BLaER1 (cell line): ENCODE measurements around the gene PROC.
"Not testable (repeated sequence)": the region's sequence is repeated elsewhere in the genome, so short reads cannot be mapped to it uniquely, and the experiment has no call there.

ENCODE experiments used
- H3K27ac ChIP-seq: shearing (Covaris generic); formaldehyde crosslinking; 2 replicates; pipeline ENCODE4 v1.8.1; 2022
- H3K27me3 ChIP-seq: shearing (Covaris generic); formaldehyde crosslinking; 2 replicates; pipeline ENCODE4 v1.8.1; 2022
- H3K36me3 ChIP-seq: shearing (Covaris generic); formaldehyde crosslinking; 2 replicates; pipeline ENCODE4 v1.8.1; 2022
- H3K4me1 ChIP-seq: shearing (Covaris generic); formaldehyde crosslinking; 2 replicates; pipeline ENCODE4 v1.8.1; 2022
- H3K4me2 ChIP-seq: shearing (Covaris generic); formaldehyde crosslinking; 2 replicates; pipeline ENCODE4 v1.8.1; 2022
- H3K4me3 ChIP-seq: shearing (Covaris generic); formaldehyde crosslinking; 2 replicates; pipeline ENCODE4 v1.8.1; 2022
- H3K9ac ChIP-seq: shearing (Covaris generic); formaldehyde crosslinking; 2 replicates; pipeline ENCODE4 v1.8.1; 2022
- H3K9me3 ChIP-seq: shearing (Covaris generic); formaldehyde crosslinking; 2 replicates; pipeline ENCODE4 v1.8.1; 2022
- H4K20me1 ChIP-seq: shearing (Covaris generic); formaldehyde crosslinking; 2 replicates; pipeline ENCODE4 v1.8.1; 2022
- Cebpa-rat ChIP-seq: shearing (Covaris generic); IDR thresholded peaks from 2 replicates; pipeline ENCODE4 v1.8.1; 2022

The PROC gene

GRCh38 chr2:127437781-127438726 is 19.8 kb downstream of the PROC start:
- no peaks in the 10 kb centered on the region for H3K4me1 ChIP-seq
- no peak overlapping the region for H3K4me2 ChIP-seq
- no peaks in the 10 kb centered on the region for H3K36me3 ChIP-seq
- H3K27me3 ChIP-seq: no peaks in the 10 kb centered on the region
- no peak overlapping the region for H3K4me3 ChIP-seq
- no peak overlapping the region for H3K27ac ChIP-seq
- H3K9me3 ChIP-seq: peaks cover 12% of the 10 kb centered on the region
- TF ChIP-seq Cebpa-rat: no peak
- H3K9ac ChIP-seq: no peak overlapping the region
- H4K20me1 ChIP-seq: no peaks in the 10 kb centered on the region

- H3K27me3 ChIP-seq: no peaks in the 10 kb centered on the region
- no peak overlapping the region for H3K4me2 ChIP-seq
- H3K9me3 ChIP-seq: peaks cover 13% of the 10 kb centered on the region
- no peak overlapping the region for H3K27ac ChIP-seq
- H4K20me1 ChIP-seq: no peaks in the 10 kb centered on the region
- no peaks in the 10 kb centered on the region for H3K4me1 ChIP-seq
- no peak overlapping the region for H3K9ac ChIP-seq
- no peak for TF ChIP-seq Cebpa-rat
- H3K36me3 ChIP-seq: no peaks in the 10 kb centered on the region
- no peak overlapping the region for H3K4me3 ChIP-seq
Measured at GRCh38 chr2:127439343-127439742, 21.1 kb downstream of the PROC start.

- no peaks in the 10 kb centered on the region; the same call in 1 of the 2 replicates for H3K36me3 ChIP-seq
- H4K20me1 ChIP-seq: no peaks in the 10 kb centered on the region
- H3K27me3 ChIP-seq: no peaks in the 10 kb centered on the region
- H3K4me1 ChIP-seq: no peaks in the 10 kb centered on the region
- peaks cover 13% of the 10 kb centered on the region; the same call in 1 of the 2 replicates for H3K9me3 ChIP-seq
- no peak overlapping the region for H3K9ac ChIP-seq
- H3K4me3 ChIP-seq: no peak overlapping the region
- no peak overlapping the region for H3K27ac ChIP-seq
- no peak for TF ChIP-seq Cebpa-rat
- no peak overlapping the region for H3K4me2 ChIP-seq
Measured at GRCh38 chr2:127448526-127448925, 30.3 kb downstream of the PROC start.

GRCh38 chr2:127449414-127449813 is 31.2 kb downstream of the PROC start:
- Histone ChIP-seq H4K20me1 (no peaks in the 10 kb centered on the region), H3K4me3 (no peak overlapping the region), H3K27me3 (no peaks in the 10 kb centered on the region), H3K9ac (no peak overlapping the region), H3K27ac (no peak overlapping the region), H3K36me3 (no peaks in the 10 kb centered on the region; the same call in 1 of the 2 replicates), H3K4me1 (no peaks in the 10 kb centered on the region), H3K9me3 (peaks cover 11% of the 10 kb centered on the region; the same call in 1 of the 2 replicates), H3K4me2 (no peak overlapping the region)
- no peak for TF ChIP-seq Cebpa-rat

DNA sequence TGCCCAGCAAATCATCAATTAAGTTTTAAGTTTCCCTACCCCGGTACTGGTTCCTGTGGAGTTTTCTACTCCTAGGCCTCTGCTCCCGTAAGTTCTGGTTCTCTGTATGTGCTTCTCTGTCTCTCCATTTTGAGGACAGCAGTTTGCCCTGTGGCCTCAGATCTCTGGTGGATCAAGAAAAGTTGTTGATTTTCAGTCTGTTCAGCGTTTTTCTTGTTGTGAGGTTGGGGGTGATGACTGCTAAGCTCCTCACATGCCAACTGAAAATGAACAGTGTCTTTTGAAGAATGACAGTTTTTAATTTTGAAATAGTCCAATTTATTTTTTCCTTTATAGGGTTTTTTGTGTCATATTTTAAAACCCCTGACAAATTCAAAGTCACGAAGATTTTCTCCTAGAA is 31.7 kb downstream of the PROC start:
- Histone ChIP-seq H4K20me1 (no peaks in the 10 kb centered on the region), H3K4me1 (no peaks in the 10 kb centered on the region), H3K9ac (no peak overlapping the region), H3K4me3 (no peak overlapping the region), H3K27ac (no peak overlapping the region), H3K27me3 (no peaks in the 10 kb centered on the region), H3K36me3 (peaks cover under 1% of the 10 kb centered on the region; the same call in 1 of the 2 replicates), H3K9me3 (peaks cover 6% of the 10 kb centered on the region; the same call in 1 of the 2 replicates), H3K4me2 (no peak overlapping the region)
- TF ChIP-seq Cebpa-rat: no peak

DNA sequence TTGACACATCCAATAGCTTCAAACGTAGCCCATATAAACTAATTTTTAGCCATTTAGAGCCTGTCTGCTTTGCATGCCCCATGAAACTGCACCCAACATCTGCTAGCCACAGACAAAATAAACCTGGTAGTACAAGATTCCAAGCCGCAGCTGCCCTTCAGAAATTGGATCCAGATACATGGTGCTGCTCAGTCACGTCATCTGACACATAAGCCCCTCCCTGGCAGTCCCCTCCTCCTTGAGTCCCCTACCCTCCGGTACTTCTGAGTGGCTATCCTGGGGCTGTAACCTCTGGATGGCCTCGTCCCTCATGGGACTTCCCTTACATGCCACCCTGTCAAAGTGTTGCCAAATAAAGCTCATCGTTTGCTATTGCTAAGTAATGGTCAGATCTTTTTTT is 33.8 kb downstream of the PROC start:
- Histone ChIP-seq H3K27me3 (no peaks in the 10 kb centered on the region), H3K4me1 (no peaks in the 10 kb centered on the region)

DNA sequence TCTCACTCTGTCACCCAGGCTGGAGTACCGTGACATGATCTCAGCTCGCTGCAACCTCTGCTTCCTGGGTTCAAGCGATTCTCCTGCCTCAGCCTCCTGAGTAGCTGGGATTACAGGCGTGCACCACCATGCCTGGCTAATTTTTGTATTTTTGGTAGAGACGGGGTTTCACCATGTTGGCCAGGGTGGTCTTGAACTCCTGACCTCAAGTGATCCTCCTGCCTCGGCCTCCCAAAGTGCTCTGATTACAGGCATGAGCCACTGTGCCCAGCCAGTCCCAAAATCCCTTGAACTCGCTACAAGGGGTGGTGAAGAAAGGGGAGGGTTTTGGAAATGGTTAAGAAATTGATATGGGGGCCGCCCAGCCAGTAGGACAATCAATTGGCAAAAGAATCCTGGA is 34.2 kb downstream of the PROC start:
- H3K27ac ChIP-seq, H3K4me1 ChIP-seq: not testable (repeated sequence)

More for the DNA sequence above, 33.8 kb downstream of the PROC start:
- Histone ChIP-seq H3K27ac (no peak overlapping the region), H3K9ac (no peak overlapping the region), H3K9me3 (no peaks in the 10 kb centered on the region), H3K4me2 (no peak overlapping the region), H3K4me3 (no peak overlapping the region), H4K20me1 (no peaks in the 10 kb centered on the region), H3K36me3 (peaks cover 13% of the 10 kb centered on the region; the same call in 1 of the 2 replicates)
- no peak for TF ChIP-seq Cebpa-rat

DNA sequence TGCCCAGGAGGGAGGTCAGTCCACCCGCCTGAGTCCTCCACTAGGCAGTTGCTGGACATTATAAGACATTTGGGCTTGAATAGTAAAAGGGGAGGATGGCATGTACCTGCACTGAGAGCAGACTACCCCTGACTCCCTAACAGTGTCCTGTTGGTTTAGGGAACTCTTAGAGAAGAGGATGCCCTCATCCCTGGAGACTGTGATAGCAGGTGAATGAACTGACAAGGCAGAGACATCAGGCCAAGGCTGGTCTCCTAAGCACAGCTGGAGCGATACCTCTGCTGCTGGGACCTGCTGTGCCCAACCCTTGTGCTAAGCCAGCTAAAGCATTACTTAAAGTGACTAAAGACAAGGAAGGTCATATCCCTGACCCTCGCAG is 34.8 kb downstream of the PROC start:
- H3K4me3 ChIP-seq: no peak overlapping the region
- no peaks in the 10 kb centered on the region for H3K4me1 ChIP-seq
- H3K4me2 ChIP-seq: no peak overlapping the region
- H3K9ac ChIP-seq: no peak overlapping the region
- H3K27ac ChIP-seq: no peak overlapping the region
- H3K27me3 ChIP-seq: no peaks in the 10 kb centered on the region
- H3K9me3 ChIP-seq: no peaks in the 10 kb centered on the region
- H4K20me1 ChIP-seq: no peaks in the 10 kb centered on the region
- no peak for TF ChIP-seq Cebpa-rat
- peaks cover 13% of the 10 kb centered on the region; the same call in 1 of the 2 replicates for H3K36me3 ChIP-seq

More for the DNA sequence above, 34.2 kb downstream of the PROC start:
- H3K4me3 ChIP-seq, H3K4me2 ChIP-seq, H3K9ac ChIP-seq, H3K27me3 ChIP-seq, H3K9me3 ChIP-seq, H4K20me1 ChIP-seq: not testable (repeated sequence)
- peaks cover 13% of the 10 kb centered on the region; the same call in 1 of the 2 replicates for H3K36me3 ChIP-seq

- no peaks in the 10 kb centered on the region for H3K27me3 ChIP-seq
- H3K4me2 ChIP-seq: no peak overlapping the region
- H3K9me3 ChIP-seq: no peaks in the 10 kb centered on the region
- TF ChIP-seq Cebpa-rat: no peak
- H3K4me3 ChIP-seq: no peak overlapping the region
- H3K9ac ChIP-seq: no peak overlapping the region
- peaks cover 13% of the 10 kb centered on the region; the same call in 1 of the 2 replicates for H3K36me3 ChIP-seq
- H3K4me1 ChIP-seq: no peaks in the 10 kb centered on the region
- H4K20me1 ChIP-seq: no peaks in the 10 kb centered on the region
- no peak overlapping the region for H3K27ac ChIP-seq
Measured at GRCh38 chr2:127453392-127454171, 35.4 kb downstream of the PROC start.
